GM23338 (cell line): Measurements from ENCODE around the gene PRRT1. TPM values are rescaled to one million over a fixed set of nuclear protein-coding genes. Genes with fewer than 3 reads are reported as not detected.

Source experiments
- ATAC-seq: fragments of 200-7000 bp; cut with Tn5 transposase; 3 replicates; pipeline ENCODE4 v1.9.1; 2020
- DNase-seq: peaks from one replicate; pipeline ENCODE4 v3.0.0-alpha.2; 2015; ENCODE audit warnings: low spot score
- H2AFZ ChIP-seq: fragments of 200-600 bp; sonication (generic); 2 replicates; pipeline ENCODE4 v1.8.0; 2016; ENCODE audit warnings: antibody characterized with exemption, mild to moderate bottlenecking, moderate library complexity
- H3F3A ChIP-seq: fragments of 200-600 bp; sonication (generic); replicated peaks from 2 replicates; pipeline ENCODE4 v1.8.0; 2017; ENCODE audit warnings: antibody characterized with exemption, mixed run types, low read depth
- H3K27ac ChIP-seq: fragments of 200-600 bp; sonication (generic); 2 replicates; pipeline ENCODE4 v1.6.1; 2016; ENCODE audit warnings: low read depth
- H3K27me3 ChIP-seq: fragments of 200-600 bp; sonication (generic); 2 replicates; pipeline ENCODE4 v1.8.0; 2016; ENCODE audit warnings: mild to moderate bottlenecking, mixed run types, moderate library complexity; ENCODE audit not compliant: insufficient read depth
- H3K36me3 ChIP-seq: fragments of 200-600 bp; sonication (generic); 2 replicates; pipeline ENCODE4 v1.8.0; 2016; ENCODE audit warnings: mild to moderate bottlenecking; ENCODE audit not compliant: insufficient read depth
- H3K4me1 ChIP-seq: fragments of 200-600 bp; sonication (generic); 2 replicates; pipeline ENCODE4 v1.8.0; 2016; ENCODE audit warnings: mild to moderate bottlenecking, moderate library complexity; ENCODE audit not compliant: insufficient read depth
- H3K4me2 ChIP-seq: fragments of 200-600 bp; sonication (generic); 2 replicates; pipeline ENCODE4 v1.7.1; 2017; ENCODE audit warnings: mixed run types
- H3K4me3 ChIP-seq: fragments of 200-600 bp; sonication (generic); 2 replicates; pipeline ENCODE4 v1.6.1; 2016; ENCODE audit warnings: mixed run types
- H3K79me2 ChIP-seq: fragments of 200-600 bp; sonication (generic); replicated peaks from 2 replicates; pipeline ENCODE4 v1.8.0; 2017; ENCODE audit warnings: mild to moderate bottlenecking; ENCODE audit not compliant: insufficient read depth
- H3K9me2 ChIP-seq: fragments of 200-600 bp; sonication (generic); 2 replicates; pipeline ENCODE4 v1.8.0; 2017; ENCODE audit not compliant: insufficient read depth
- H4K20me1 ChIP-seq: fragments of 200-600 bp; sonication (generic); replicated peaks from 2 replicates; pipeline ENCODE4 v1.8.0; 2017; ENCODE audit warnings: mild to moderate bottlenecking; ENCODE audit not compliant: insufficient read depth
- H3K27ac Mint-ChIP-seq: 2 replicates; pipeline ENCODE4 v1.8.0; 2020; ENCODE audit warnings: inconsistent platforms, mild to moderate bottlenecking, moderate library complexity, mixed read lengths
- H3K27me3 Mint-ChIP-seq: 3 replicates; pipeline ENCODE4 v1.8.0; 2022; ENCODE audit warnings: low read depth, mild to moderate bottlenecking, moderate library complexity, mixed read lengths, inconsistent platforms; ENCODE audit not compliant: insufficient read depth, poor library complexity
- H3K36me3 Mint-ChIP-seq: 3 replicates; pipeline ENCODE4 v1.8.0; 2021; ENCODE audit warnings: low read depth, mild to moderate bottlenecking, inconsistent platforms, moderate library complexity, mixed read lengths
- H3K4me1 Mint-ChIP-seq: 3 replicates; pipeline ENCODE4 v1.8.0; 2020; ENCODE audit warnings: mild to moderate bottlenecking, inconsistent platforms, mixed read lengths
- H3K4me3 Mint-ChIP-seq: 3 replicates; pipeline ENCODE4 v1.8.0; 2021; ENCODE audit warnings: moderate library complexity, mild to moderate bottlenecking, inconsistent platforms, mixed read lengths
- H3K9me3 Mint-ChIP-seq: 3 replicates; pipeline ENCODE4 v1.8.0; 2020; ENCODE audit warnings: moderate library complexity, mild to moderate bottlenecking, inconsistent platforms, mixed read lengths
- POLR2AphosphoS5 ChIP-seq: IDR thresholded peaks from 2 replicates; pipeline ENCODE4 v1.6.1; 2016; ENCODE audit warnings: antibody characterized with exemption, low read depth
- REST ChIP-seq: IDR thresholded peaks from one replicate; pipeline ENCODE4 v1.6.1; 2018; ENCODE audit warnings: antibody characterized with exemption; ENCODE audit not compliant: unreplicated experiment
- ZNF114 ChIP-seq: fragments of 250-450 bp; sonication (Bioruptor Pico); IDR thresholded peaks from 2 replicates; pipeline ENCODE4 v1.5.0; 2020; ENCODE audit warnings: mild to moderate bottlenecking, moderate library complexity
- ZNF462 ChIP-seq: fragments of 250-450 bp; sonication (Bioruptor Pico); IDR thresholded peaks from 2 replicates; pipeline ENCODE4 v1.5.0; 2020; ENCODE audit warnings: mild to moderate bottlenecking, moderate library complexity
- polyA plus RNA-seq: library from polyadenylated mRNA; unstranded; fragments of >200 nt; fragmentation: Nextera tagmentation; extraction: Ambion mirVana; gene quantifications from 2 replicates; pipeline ENCODE4 v1.2.1, GENCODE V29; 2016
- total RNA-seq: library from RNA; depleted of rRNA; stranded (reverse); fragments of >200 nt; shearing (Covaris generic); gene quantifications from 2 replicates; pipeline ENCODE4 v1.2.3, GENCODE V29; 2014

The PRRT1 gene
- total and polyA plus RNA-seq, 2 experiments from 2014 or later, result 2.7 TPM; not detected in 1

- peaks cover 13% of the 10 kb centered on the region for H3K27me3 Mint-ChIP-seq
- H3K27ac ChIP-seq, result peak overlapping the region; percentile 62; the same call in 1 of the 2 replicates
- no peaks in the 10 kb centered on the region for H3K9me3 Mint-ChIP-seq
- peak overlapping the region; percentile 53; the same call in 1 of the 2 replicates for H2AFZ ChIP-seq
- no peaks in the 10 kb centered on the region for H3K27me3 ChIP-seq
- peak overlapping the region; percentile 96 for H3K4me3 ChIP-seq
- ATAC-seq, result no peak
- H4K20me1 ChIP-seq, result 0 out of 2 replicates have a peak, but pooled peaks cover 5% of the 10 kb centered on the region
- peak overlapping the region; percentile 96 for H3K4me2 ChIP-seq
- H3F3A ChIP-seq, result peaks cover 10% of the 10 kb centered on the region; the same call in 1 of the 2 replicates
- H3K4me3 Mint-ChIP-seq, result peak overlapping the region; percentile 90
- peaks cover 16% of the 10 kb centered on the region for H3K36me3 Mint-ChIP-seq
- H3K9me2 ChIP-seq, result no peaks in the 10 kb centered on the region
- peak overlapping the region; percentile 93 for H3K27ac Mint-ChIP-seq
- peaks cover 23% of the 10 kb centered on the region for H3K4me1 Mint-ChIP-seq
- no peak for DNase-seq
- peaks cover 22% of the 10 kb centered on the region for H3K4me1 ChIP-seq
- H3K36me3 ChIP-seq, result 0 out of 2 replicates have a peak, but pooled peaks cover 5% of the 10 kb centered on the region
- peaks cover 20% of the 10 kb centered on the region for H3K79me2 ChIP-seq
- TF ChIP-seq ZNF114 (CRISPR knock-in tag), result no peak
- no peak for TF ChIP-seq REST
- TF ChIP-seq ZNF462, result no peak
- no peak for TF ChIP-seq POLR2AphosphoS5
Measured at GRCh38 chr6:32129297-32130088, 22.2 kb downstream of the PRRT1 start.
